Thyroid gland (tissue), 4 donors: ENCODE results near the gene ATRNL1. TPM values are rescaled to one million over a fixed set of nuclear protein-coding genes. Genes with fewer than 3 reads are reported as not detected.

Experiments used
- DNase-seq, 2 donors: peaks; one replicate each; pipeline ENCODE4 v3.0.0-alpha.2; 2019
- H3K27ac ChIP-seq, 3 donors: fragments of 200-600 bp; sonication (generic); 1 replicate in 2 of 3; 2 replicates in 1 of 3; pipeline ENCODE4 v1.5.1; 2016 to 2019; ENCODE audit warnings: mild to moderate bottlenecking in 1 of 3, moderate library complexity in 1 of 3
- H3K27me3 ChIP-seq: fragments of 200-600 bp; sonication (generic); one replicate; pipeline ENCODE4 v1.5.1; 2019
- H3K36me3 ChIP-seq, 2 donors: fragments of 200-600 bp; sonication (generic); one replicate each; pipeline ENCODE4 v1.5.1; 2016 to 2019
- H3K4me1 ChIP-seq, 2 donors: fragments of 200-600 bp; sonication (generic); one replicate each; pipeline ENCODE4 v1.5.1; 2017 to 2019
- H3K4me3 ChIP-seq, 3 donors: fragments of 200-600 bp; sonication (generic); replicated peaks in 1 of 3; 1 replicate in 2 of 3; 2 replicates in 1 of 3; pipeline ENCODE4 v1.5.1; 2016; ENCODE audit warnings: mild to moderate bottlenecking in 1 of 3
- H3K9me3 ChIP-seq: fragments of 200-600 bp; sonication (generic); one replicate; pipeline ENCODE4 v1.5.1; 2017
- CTCF ChIP-seq, 6 experiments: fragments of 200-600 bp in 3 of 6; fragments of 450-650 bp in 3 of 6; sonication (generic) in 3 of 6; IDR thresholded peaks; one replicate each; pipeline ENCODE4 v1.5.1; 2016 to 2019; ENCODE audit warnings: antibody characterized with exemption in 6 of 6, mild to moderate bottlenecking in 2 of 6, inconsistent platforms in 1 of 6, moderate library complexity in 1 of 6
- POLR2A ChIP-seq, 2 donors: fragments of 450-650 bp; IDR thresholded peaks; one replicate each; pipeline ENCODE4 v1.6.1; 2017; ENCODE audit warnings: antibody characterized with exemption in 2 of 2, mild to moderate bottlenecking in 2 of 2, moderate library complexity in 1 of 2
- WGBS, 2 donors: methylation state at CpG; one replicate each; pipeline ENCODE4 v1.1.5; 2017; 5-methylcytosine and 5-hydroxymethylcytosine counted together
- intact Hi-C: fragments of 100-400 bp; cut with DNase I; formaldehyde crosslinking; loops from one replicate; pipeline ENCODE4 v1.15.1; 2023
- total RNA-seq, 4 donors: library from RNA; depleted of rRNA; stranded (reverse); fragments of >200 nt; gene quantifications; one replicate each; pipeline ENCODE4 v1.2.3, GENCODE V29; 2016

Gene ATRNL1
- total RNA-seq, 4 donors from 2014 or later, result 2.3 to 6.3 (median 3.8) TPM

- H3K4me1 ChIP-seq, result no peaks in the 10 kb centered on the region
- H3K36me3 ChIP-seq, result no peaks in the 10 kb centered on the region
- no peak for DNase-seq
- H3K4me3 ChIP-seq, result no peak overlapping the region
- H3K27ac ChIP-seq, result no peak overlapping the region
- no peaks in the 10 kb centered on the region for H3K9me3 ChIP-seq
- intact Hi-C loops, result no loop called here
- H3K27me3 ChIP-seq, result no peaks in the 10 kb centered on the region
- TF ChIP-seq CTCF (IDR thresholded peaks at IDR 0.05), result no peak
- no peak for TF ChIP-seq POLR2A (IDR thresholded peaks at IDR 0.05)
Observed at GRCh38 chr10:115047705-115048104, 45.5 kb upstream of the ATRNL1 start.

DNA sequence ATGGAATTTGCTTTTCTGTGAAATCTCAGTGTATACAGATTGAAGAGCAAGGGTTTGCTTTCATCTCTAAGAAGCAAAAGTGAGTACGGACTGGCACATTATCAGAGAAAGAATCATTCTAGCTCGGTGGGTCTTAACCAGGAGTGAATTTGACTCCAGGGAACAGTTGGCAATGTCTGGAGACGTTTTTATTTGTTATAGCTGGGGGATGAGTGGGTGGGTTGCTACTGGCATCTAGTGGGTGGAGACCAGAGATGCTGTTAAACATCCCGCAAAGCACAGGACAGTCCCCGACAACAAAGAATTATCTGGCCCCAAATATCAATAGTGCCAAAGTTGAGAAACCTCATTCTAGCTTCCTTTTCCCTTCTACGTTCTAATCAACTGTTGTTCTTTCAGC is 43.8 kb upstream of the ATRNL1 start:
- DNase-seq, result no peak
- no peak for TF ChIP-seq CTCF (IDR thresholded peaks at IDR 0.05)
- TF ChIP-seq POLR2A (IDR thresholded peaks at IDR 0.05), result no peak
- no peak overlapping the region for H3K4me3 ChIP-seq
- H3K27me3 ChIP-seq, result no peaks in the 10 kb centered on the region
- no peaks in the 10 kb centered on the region for H3K9me3 ChIP-seq
- H3K36me3 ChIP-seq, result no peaks in the 10 kb centered on the region
- no peak overlapping the region for H3K27ac ChIP-seq
- intact Hi-C loops, result no loop called here
- WGBS, 2 donors, result 74 to 78% methylated on average over 6 of the region's 6 CpGs
- H3K4me1 ChIP-seq, result no peaks in the 10 kb centered on the region

GRCh38 chr10:115049960-115050359 is 43.2 kb upstream of the ATRNL1 start:
- no peaks in the 10 kb centered on the region for H3K4me1 ChIP-seq
- intact Hi-C loops, result no loop called here
- no peak overlapping the region for H3K27ac ChIP-seq
- TF ChIP-seq CTCF (IDR thresholded peaks at IDR 0.05), result no peak
- no peak for TF ChIP-seq POLR2A (IDR thresholded peaks at IDR 0.05)
- no peaks in the 10 kb centered on the region for H3K36me3 ChIP-seq
- no peaks in the 10 kb centered on the region for H3K27me3 ChIP-seq
- no peak for DNase-seq
- 42 to 47% methylated on average over 3 of the region's 3 CpGs for WGBS, 2 donors
- H3K9me3 ChIP-seq, result no peaks in the 10 kb centered on the region
- H3K4me3 ChIP-seq, result no peak overlapping the region

DNA sequence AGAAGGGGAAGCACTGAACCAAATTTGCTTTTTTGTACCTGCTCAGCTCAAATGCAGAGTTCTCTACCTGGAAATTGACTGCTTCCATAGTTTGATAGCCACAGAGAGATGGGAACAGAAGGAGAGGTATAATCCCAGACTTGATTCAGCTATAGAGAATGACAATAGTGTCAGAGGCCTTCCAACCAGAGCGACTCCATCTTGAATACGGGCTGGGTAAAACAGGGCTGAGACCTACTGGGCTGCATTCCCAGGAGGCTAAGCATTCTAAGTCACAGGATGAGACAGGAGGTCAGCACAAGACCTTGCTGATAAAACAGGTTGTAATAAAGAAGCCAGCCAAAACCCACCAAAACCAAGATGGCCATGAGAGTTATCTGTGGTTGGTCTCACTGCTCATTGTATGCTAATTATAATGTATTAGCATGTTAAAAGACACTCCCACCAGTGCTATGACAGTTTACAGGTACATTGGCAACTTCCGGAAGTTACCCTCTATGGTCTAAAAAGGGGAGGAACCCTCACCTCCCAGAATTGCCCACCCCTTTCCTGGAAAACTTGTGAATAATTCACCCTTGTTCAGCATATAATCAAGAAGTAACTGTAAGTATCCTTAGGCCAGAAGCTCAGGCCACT is 42.7 kb upstream of the ATRNL1 start:
- Histone ChIP-seq H3K4me3 (no peak overlapping the region), H3K4me1 (no peaks in the 10 kb centered on the region), H3K9me3 (no peaks in the 10 kb centered on the region), H3K27ac (no peak overlapping the region), H3K36me3 (no peaks in the 10 kb centered on the region), H3K27me3 (no peaks in the 10 kb centered on the region)
- no peak for DNase-seq
- no peak for TF ChIP-seq POLR2A (IDR thresholded peaks at IDR 0.05)
- no peak for TF ChIP-seq CTCF (IDR thresholded peaks at IDR 0.05)
- intact Hi-C loops, result no loop called here
- 92 to 96% methylated on average over 3 of the region's 3 CpGs for WGBS, 2 donors

DNA sequence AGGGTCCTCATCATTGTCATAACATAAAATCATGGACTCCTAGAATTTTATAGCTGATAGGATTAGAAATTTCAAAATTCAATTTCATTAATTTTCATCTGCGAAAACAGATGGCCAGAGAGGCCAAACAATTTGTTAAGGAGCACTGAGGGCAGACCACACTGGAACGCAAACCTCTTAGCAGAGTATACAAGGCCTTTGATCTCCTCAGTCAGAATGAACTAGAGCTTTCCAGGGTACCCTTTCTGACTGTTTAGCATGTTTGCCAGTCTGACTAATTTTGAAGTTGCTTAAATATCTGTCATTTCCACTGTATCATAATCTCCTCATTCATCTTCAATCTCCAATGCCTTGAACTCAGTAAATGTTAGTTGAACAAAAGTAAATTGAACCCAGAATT is 41.9 kb upstream of the ATRNL1 start:
- no peak for DNase-seq
- Histone ChIP-seq H3K9me3 (no peaks in the 10 kb centered on the region), H3K27me3 (no peaks in the 10 kb centered on the region), H3K36me3 (no peaks in the 10 kb centered on the region), H3K4me3 (no peak overlapping the region), H3K27ac (no peak overlapping the region), H3K4me1 (no peaks in the 10 kb centered on the region)
- WGBS, 2 donors, result 84 to 92% methylated on average over 2 of the region's 2 CpGs
- TF ChIP-seq POLR2A (IDR thresholded peaks at IDR 0.05) (no peak), CTCF (IDR thresholded peaks at IDR 0.05) (no peak)
- intact Hi-C loops, result no loop called here
